GM21825 (cell line): ENCODE results near the gene ZNHIT3.

Experiments used
- ATAC-seq: cut with Tn5 transposase; IDR thresholded peaks from one replicate; pipeline ENCODE4 v1.9.1; 2021; ENCODE audit warnings: mild to moderate bottlenecking, moderate library complexity; ENCODE audit not compliant: unreplicated experiment

Gene ZNHIT3

GRCh38 chr17:36509272-36509985 is 22.9 kb downstream of the ZNHIT3 start:
- no peak for ATAC-seq

DNA sequence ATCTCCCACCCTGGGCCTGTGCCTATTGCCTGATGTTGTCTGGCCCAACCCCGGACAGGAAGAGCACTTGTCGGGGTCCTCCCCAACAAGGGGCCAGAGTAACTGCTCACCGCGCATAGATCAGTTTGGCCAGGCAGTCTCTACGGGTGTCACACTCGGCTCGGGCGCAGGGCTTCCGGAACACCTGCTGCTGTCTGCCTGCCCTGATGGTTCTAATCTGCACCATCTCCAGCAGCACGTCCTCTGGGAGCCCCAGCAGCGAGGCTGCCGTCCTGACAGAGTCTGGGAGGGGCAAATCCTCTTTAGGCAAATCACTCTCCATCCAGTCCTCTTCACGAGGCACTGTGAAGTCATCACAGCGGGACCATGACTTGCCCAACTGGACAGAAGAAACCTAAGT is 24.2 kb downstream of the ZNHIT3 start:
- ATAC-seq = no peak

- no peak for ATAC-seq
Observed at GRCh38 chr17:36511216-36511615, 24.7 kb downstream of the ZNHIT3 start.

- no peak for ATAC-seq
Observed at GRCh38 chr17:36512641-36513040, 26.2 kb downstream of the ZNHIT3 start.

DNA sequence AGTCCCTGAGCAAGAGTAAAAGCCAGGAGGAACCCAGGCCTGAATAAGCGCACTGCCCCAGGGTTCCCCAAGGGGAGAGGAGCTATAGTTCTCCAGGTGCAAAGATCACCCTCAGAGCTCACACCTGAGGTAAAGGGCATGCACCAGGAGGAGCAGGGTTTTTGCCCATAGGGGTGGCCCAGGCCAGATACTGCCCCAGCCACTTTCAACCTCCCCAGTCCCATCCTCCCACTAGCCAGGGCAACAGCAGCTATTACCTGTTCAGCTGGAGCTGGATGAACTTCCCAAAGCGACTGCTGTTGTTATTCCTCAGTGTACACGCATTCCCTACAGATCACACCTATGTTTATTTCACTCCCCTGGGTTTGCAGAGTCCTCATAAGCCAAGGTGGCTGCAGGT is 28.4 kb downstream of the ZNHIT3 start:
- no peak for ATAC-seq

GRCh38 chr17:36515837-36516236 is 29.4 kb downstream of the ZNHIT3 start:
- ATAC-seq = no peak

GRCh38 chr17:36523113-36523512 is 36.6 kb downstream of the ZNHIT3 start:
- no peak for ATAC-seq

DNA sequence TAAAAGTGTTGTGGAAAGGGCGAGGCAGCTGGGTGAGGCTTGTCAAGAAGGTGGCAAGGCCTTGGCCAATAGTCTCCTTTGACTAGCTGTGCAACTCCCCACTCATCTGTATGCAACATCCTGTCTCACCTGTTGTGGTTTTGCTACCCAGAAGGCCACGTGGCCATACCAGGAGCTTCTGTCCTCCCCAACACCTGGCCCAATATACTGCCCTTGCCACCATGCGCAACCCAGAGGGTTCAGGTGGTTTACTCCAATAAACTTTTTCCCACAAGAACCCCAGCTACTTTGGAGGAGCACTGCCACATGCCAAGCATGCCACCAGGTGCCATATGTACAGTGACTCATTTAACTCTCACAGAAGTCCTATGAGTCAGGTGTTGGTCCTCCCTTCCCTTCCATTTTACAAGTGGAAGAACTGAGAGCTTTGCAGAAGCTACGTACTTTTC is 38.0 kb downstream of the ZNHIT3 start:
- no peak for ATAC-seq

DNA sequence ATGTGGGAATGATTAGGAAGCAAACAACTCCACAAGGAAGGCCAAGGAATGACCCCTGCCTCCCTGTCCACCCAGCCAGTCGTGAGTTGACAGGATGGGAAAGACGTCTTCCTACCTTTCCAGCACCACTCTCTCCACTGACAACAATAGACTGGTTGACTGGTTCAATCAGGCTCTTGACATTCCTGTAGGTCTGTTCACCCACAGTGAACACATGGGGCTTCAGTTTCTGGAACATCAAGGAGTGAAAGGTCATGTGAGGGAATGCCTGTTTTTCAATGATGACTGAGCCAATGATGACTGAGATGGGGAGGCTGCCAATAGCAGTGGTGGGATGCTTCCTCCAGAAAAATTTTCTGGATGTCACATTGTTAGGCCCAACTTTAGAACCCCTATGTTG is 38.6 kb downstream of the ZNHIT3 start:
- ATAC-seq = no peak

DNA sequence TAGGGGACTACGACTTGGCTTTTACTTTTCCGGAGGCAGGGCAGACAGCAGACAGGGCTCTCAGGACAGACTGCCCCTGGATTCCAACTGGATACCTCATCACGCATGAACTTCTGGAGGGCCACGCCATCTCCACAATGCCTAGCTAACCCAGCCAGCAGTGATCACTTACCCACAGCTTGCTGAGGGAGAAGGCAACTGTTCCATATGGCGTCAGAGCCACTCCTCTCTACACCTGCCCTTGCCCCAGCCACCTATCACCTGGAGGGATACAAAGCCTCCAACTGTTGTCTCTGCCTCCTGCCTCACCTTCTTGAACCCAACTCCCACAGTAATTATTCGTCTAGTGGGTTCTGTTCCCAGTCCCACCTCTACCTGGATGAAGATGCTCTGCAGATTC is 39.4 kb downstream of the ZNHIT3 start:
- no peak for ATAC-seq

DNA sequence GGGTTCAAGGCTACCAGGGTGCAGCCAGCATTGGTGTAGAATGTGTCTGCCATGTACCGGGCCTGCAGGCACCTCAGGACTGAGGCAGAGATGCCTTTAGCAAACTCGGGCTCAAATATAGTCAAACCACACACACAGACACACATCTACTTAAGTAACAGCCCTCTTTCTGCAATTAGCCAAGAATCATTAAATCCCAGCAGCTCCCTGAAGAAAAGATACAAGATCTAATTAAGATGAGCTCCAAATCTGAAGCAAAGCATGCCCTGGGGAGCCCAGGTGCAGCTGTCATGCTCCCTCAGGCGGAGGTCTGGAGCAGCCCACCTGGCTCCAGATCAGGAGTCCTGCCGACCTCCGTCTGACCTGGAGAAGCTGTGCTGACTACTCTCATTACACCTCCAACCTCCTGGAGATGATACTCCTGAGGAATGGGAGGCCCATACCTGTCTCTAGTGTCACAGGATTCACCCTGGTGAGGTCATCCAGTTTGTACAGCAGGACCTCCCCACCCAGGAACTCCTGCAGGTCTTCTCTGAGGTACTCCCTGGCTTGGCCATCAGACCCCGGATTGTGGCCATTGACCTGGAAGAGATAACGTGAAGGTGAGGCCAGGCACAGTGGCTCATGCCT is 41.3 kb downstream of the ZNHIT3 start:
- ATAC-seq = no peak

DNA sequence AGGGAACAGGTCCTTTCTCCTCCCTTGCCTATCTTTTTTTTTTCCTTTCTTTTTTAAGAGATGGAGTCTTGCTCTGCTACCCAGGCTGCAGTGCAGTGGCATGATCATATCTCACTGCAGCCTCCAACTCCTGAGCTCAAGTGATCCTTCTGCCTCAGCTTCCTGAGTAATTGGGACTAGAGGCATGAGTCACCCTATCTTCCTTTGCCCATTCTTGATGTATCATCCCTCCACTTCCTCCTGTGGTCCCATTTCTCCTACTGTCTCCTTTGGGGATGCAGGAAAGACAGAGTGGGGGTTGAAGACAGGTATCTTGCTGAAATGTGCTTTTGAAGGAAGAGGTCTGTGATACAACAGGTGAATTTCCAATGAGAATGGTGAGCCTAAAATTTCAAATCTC is 42.6 kb downstream of the ZNHIT3 start:
- ATAC-seq = no peak

DNA sequence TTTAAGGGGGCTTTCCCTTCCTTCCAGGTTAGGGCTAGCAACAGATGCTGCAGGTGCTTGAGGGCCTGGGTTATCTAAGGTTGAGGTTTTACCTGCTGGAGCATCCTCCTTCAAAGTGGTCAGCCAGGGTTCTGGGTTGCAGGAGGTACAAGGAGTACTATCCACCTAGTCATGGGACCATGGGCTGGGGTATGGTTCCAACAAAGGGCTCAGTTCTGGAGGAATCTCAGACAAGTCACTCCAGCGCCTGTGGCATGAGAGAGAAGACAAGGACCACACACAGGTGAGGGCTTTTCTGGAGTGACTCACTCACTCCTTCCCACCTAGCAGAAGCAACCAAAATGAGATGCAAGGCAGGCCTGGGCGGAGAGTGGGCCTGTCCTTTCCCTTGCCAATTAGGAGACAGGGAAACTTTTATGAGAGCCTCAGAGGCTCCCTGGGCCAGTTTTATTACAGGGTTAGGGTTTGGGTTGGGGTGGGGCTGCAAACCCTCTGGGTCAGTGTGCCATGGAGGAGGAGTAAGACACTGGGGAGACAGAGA is 46.0 kb downstream of the ZNHIT3 start:
- no peak for ATAC-seq

DNA sequence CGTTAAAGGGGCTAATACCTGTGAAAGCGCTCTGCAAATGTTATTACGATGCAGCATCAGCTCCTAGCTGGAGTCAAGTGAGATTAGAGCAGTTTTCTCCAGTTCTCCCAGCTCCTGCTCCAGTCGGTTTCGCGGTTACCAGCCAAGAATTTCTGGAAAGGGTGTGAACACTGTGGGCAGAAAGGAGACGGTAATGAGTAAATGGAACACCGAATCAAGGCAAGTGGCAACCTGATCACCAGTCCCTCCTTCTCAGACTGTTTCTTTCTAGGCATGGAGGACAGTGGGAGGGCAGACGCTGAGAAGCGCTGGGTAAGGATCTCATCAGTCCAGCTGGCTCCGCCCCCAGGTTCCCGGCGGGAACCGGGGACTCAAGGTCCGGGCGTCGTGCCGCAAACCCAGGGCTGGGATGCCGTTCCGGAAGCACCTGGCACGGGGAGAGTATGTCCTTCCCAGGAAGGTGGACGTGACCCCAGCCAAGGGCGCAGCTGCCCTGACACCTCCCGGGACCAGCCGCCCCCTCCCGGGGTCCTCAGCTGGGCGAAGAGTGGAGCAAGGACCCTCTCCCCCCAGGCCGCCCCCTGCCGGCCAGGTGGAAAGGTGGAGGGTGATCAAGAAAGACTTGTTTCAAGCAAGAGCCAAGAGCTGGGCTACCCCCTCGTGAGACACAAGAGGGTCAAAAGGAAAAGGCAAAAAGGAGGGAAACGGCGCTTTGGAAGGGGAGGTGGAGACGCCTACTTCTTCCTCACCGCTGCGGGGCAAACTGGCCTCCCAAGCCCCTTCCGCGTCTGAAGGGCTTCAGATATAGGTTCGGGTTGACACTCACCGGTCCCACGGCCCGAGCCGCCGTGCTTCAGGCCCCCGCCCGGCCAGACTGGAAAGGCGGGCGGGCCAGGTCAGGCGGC is 47.7 kb downstream of the ZNHIT3 start:
- ATAC-seq = peak; percentile 20

- ATAC-seq = peak; percentile 63
Observed at GRCh38 chr17:36534840-36535668, 48.6 kb downstream of the ZNHIT3 start, which contains the start of the genes MYO19 and PIGW. TSS of gene MYO19 (minus strand) at chr17:36534868. CDS start at chr17:36532538, 2,330 bp downstream. TSS of gene PIGW (plus strand) at chr17:36534987. CDS start at chr17:36537102, 2,115 bp downstream.

DNA sequence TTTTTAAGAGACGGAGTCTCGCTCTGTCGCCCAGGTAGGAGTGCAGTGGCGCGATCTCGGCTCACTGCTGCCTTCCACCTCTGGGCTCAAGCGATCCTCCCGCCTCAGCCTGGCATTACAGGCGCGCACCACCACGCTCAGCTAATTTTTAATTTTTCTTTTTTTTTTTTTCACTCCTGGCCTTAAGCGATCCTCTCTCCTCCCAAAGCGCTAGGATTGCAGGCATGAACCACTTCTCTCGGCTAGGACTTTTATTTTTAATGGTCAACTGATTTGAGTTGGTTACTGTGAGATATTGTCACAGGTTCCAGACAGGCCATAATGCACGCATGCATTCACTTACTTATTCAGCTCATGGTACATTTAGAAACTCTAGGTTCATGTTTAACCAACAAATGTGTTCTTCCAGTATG is 49.2 kb downstream of the ZNHIT3 start:
- ATAC-seq = no peak

DNA sequence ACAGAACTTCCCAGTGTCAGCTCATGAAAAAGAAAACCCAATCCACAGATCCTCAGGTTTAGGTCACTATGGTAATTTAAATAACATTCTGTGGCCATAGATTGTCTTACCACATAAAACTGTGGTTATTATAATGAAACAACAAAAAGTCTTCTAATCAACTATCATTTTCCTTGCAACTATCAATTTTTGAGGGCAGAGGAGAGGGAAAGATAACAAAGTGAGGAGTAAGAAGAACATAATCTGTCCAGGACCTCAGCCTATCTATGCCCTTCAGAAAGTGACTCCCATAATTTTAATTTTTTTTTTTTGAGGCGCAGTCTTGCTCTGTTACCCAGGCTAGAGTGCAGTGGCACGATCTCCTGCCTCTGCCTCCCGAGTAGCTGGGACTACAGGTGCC is 54.2 kb downstream of the ZNHIT3 start:
- no peak for ATAC-seq

GRCh38 chr17:36542755-36543154 is 56.3 kb downstream of the ZNHIT3 start:
- no peak for ATAC-seq

- ATAC-seq = peak; percentile 14
Observed at GRCh38 chr17:36544044-36544306, 57.5 kb downstream of the ZNHIT3 start.

DNA sequence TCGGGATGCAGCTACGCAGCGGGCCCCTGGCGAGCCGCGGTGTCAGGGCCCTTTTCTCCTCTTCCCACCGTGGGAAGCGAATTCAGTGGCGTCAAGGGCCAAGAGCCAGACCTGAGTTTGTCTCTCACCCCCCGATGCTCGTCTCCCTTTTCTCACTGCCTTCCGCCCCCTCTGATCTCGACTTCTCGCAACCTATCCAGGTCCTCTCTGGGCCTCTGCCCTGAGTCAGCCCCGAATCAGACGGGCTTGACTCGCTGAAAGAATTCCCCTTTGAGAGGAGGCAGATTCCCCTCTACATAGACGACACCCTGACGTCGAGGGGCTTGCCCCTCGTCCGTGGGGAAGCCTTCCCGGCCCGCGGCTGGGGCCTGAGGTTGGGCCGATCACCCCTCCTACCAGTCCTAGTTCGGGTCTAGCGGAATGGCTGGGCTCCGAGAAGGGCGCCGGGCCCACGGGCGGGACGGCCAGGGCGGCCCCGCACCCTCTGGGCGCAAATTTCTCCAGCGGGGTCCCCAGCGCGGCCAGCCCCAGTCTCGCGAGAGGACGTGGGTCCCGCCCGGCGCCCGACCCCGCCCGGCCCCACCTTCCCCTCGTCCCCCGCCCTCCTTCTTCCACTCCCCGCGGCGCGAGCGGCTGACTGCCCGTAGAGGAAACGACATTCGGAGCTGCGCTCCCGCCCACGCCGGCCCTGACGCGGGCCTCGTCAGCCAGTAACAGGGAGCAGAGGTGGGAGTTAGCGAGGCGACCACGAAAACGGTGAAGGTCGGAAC is 58.0 kb downstream of the ZNHIT3 start, which contains the start of gene GGNBP2:
TSS of gene GGNBP2 (plus strand) at position 613 of the 770 bp plus-strand sequence. CDS start 806 bp downstream, outside the sequence.
- ATAC-seq = peak; percentile 51
